ENCODE results near the gene FMN1.
"Not testable (repeated sequence)": the region's sequence is repeated elsewhere in the genome, so short reads cannot be mapped to it uniquely, and the experiment has no call there.

The FMN1 gene

DNA sequence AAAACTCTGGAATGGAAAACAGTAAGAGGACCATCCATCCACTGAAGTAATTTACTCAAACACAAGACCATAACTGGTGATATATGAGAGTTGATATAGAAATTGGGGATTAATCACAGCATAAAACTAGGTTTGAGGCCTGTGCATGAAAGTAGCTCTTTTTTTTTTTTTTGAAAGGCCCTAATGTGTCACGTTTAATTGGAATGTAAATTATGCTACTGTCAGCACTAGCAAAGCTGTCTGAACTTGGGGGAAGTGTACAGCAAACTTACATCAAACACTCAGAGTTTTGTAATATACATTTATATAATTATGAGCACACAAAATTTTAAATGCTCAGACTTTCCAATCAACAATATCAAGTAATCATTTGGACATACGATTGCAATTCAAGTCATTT, 322.6 kb downstream of the FMN1 start:
- DNase-seq, result no peak

DNA sequence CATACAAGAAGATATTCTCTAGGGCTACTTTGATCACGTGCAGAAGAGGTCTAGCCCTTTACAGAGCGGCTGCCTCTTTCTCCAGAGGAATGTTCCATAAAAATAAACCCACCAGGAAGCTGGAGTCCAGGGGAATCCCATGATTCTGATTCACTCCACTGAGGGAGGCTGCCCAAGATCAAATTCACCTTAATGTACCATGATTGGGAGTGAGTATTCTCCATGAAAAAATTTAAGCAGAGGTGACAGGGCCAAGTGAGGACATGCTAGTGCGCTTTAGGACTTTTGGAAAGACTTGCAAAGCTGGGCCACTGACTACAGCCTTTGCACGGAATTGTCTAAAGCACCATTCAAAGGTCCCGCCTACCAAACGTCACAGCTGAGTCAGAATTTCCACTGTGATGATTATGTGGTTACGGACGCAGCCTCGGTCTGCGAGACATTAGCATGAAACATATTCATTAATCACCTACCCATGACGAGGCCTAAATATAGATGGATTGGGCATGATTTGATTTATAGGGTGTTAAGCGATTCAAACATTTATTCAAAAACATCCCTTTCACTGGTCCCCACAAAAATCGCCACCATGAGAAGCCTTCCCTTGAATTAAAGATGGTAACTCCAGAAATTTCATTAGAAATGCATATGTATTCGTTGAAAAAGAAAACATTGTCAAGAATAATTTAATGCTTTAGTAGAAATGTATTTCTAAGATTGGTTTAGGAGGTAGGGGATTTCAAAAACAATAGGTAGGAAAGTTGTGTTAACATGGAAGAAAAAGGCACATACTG, 324.1 kb downstream of the FMN1 start:
- DNase-seq, result no peak

DNA sequence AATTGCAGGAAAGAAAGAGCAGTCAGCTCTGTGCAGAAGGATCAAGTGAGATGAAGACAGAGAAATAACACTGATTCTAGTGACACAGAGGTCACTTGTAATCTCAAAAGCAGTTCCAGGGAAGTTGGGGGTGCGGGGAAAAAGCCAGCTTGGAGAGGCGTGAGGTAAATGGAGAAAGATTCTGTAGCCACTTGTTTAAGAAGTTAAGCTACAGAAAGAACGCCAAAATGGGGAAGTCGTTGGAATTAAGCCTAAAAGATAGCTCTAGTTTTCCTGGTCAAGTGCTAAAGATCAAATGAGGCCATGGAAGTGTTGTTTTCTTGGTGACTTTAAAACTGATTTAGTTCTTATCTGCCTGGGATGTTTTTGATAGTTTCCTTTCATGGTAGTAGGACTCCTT, 324.7 kb downstream of the FMN1 start:
- no peak for DNase-seq

DNA sequence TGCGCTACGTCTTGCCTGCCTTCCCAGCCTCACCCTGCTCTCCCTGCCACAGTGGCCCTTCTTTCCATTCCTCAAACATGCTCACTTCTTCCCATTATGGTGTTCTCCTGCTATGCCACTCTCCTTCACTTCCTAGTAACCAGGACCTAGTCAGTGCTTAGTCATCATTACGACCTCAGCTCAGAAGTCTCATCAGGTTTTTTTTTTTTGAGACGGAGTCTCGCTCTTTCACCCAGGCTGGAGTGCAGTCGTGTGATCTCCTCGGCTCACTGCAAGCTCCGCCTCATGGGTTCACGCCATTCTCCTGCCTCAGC, 327.2 kb downstream of the FMN1 start:
- no peak for DNase-seq

DNA sequence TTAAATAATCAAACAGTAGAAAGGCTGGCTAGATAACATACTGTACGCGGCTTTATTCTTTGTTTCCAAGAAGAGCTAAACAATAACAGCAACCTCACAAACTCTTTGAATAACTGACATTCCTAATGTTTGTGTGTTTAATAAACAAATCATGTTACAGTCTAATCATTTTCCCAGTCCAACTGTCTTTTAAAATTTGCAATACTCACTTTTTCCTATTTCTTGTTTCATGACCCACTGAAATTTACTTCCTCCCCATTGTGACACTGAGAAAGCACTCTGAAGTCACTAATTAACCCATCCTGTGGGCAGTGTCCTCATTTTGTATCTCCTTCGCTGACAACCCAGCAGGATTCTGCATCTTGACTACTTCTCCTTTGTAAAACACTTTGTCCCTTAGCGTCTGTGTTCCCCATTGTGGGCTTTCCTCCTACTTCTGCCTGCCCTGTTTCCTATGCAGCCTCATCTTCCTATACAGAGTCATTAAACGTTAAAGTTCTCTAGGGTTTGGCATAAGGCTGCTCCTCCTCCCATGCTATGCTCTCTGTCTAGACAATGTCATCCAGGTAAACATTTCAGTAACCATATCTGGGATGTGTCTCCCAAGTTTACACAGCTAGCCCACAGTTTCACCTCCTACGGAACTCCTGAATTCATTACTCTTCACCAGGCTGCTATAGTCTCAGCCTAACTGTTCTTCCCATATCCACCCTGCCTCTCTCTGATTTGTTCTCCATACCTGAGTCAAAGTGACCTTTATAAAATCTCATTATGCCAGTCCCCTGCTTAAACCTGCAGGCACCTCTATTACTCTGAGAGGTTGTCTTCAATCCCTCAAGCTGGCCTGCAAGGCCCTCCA, 327.8 kb downstream of the FMN1 start:
- DNase-seq, result no peak

DNA sequence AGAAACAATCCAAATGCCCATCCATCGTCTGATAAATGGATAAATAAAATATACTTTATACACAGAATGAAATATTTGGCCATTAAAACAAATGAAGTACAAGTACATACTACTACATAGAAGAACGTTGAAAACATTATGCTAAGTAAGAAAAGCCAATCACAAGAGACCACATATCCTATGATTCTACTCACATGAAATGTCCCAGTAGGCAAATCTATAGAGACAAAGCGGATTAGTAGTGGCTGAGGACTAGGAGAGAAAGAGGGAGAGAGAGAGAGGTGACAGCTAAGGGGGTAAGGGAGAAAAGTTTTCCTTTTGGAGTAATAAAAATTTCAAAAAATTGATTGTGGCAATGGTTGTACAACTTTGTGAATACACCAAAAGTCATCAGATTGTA, 329.7 kb downstream of the FMN1 start:
- no peak for DNase-seq

DNA sequence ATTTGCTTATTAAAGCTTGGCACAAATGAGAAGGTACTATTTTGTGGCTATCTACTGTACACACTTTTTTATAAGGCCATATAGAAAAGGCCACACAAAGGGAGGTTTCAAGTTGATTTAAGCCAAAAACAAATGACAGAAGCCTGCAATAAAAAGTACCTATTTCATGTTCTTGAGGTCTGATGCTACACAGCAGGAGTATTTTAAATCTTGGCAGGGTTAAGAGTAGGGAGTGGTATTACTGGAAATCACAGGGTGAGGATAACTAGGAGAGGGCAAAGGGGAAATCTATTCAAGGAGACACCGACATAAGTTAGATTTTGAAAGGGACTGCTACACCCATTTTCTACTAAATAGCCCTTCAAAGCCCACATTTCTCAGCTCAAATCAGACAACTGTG, 330.5 kb downstream of the FMN1 start:
- no peak for DNase-seq

DNA sequence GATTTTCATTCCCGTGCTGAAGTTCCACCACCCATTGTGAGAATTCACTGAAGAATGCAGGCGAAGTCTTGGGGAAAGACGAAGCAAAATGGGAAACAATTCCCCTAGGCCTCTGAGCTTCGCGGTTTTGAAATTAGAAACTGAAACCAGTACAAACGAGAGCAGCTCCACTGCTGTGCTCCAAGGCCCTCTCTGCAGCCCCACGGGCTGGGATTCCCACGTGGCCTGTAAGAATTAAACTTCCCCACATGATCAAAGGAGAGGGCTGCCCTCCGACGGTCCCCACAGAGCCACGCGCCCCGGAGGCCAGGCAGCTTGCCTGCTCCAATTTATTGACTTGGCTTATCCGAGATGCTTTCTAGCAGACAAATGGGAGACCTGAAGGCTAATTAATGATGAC, 332.8 kb downstream of the FMN1 start:
- no peak for DNase-seq

DNA sequence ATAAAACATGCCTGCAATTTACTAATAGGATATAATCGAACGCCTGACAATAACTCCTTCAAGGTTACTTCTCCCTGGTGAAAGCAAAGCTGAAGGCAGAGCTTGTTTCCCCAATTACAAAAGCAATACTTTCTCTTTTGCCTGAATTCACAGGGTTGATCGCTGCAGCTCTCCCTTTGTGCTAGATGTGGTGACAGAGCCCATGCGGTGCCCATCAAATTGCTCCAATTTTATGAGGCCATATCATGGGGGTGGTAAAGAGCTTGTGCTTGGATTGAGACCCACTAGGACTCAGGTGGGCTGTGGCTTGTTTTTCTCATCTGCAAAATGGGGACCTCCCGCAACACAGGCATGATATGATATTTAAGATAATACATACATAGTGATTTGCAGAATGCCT, 333.3 kb downstream of the FMN1 start:
- no peak for DNase-seq

DNA sequence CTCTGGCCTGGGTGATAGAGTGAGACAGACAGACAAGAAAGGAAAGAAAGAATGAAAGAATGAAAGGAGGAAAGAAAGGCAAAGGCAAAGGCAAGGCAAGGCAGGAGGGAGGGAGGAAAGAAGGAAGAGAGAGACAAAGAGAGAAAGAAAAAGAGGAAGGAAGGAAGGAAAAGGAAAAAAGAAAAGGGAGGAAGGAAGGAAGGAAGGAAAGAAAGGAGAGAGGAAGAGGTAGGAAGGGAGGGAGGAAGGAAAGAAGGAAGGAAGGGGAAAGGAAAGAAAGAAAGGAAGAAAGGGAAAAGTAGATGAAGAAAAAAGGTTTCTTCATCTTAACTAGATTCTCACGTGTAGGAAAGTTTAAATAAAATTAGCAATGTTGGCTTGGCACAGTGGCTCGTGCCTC, 334.5 kb downstream of the FMN1 start:
- DNase-seq, result no peak

DNA sequence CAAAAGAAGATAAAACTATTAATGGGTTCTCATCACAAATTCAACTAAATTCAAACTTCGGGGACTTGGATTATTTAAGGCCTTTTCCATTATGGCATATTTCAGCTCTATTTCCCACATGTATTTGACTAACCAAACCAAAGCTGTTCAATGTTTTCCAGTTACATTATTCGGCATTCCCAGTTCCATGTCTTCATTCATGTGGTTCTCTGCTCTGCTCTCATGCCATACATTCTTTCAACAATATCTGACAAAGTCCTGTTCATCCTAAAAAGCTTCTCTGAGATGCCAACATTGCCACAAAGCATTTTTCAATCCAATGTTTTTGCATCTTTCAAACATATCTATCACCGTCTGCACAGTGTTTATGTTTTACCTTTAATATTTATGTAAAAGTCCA, 335.3 kb downstream of the FMN1 start:
- no peak for DNase-seq

DNA sequence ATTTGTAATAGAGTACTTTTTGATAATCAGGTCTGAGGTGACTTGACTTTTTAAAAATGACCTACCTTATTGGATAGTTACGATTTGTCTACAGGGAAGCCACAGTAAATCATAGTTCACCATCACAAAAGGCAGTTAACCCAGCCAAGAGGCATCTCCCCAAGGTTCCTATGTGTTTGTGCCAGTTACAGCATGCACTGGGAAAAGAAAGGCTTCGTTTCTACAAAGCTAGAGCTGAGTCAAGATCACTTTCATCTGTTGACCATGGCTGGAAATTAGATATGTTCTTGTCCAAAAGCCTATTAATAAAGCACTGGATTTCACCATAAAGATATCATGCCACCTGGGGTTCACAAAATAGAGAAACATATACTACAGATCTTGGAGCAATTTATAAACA, 336.8 kb downstream of the FMN1 start:
- DNase-seq, result no peak

DNA sequence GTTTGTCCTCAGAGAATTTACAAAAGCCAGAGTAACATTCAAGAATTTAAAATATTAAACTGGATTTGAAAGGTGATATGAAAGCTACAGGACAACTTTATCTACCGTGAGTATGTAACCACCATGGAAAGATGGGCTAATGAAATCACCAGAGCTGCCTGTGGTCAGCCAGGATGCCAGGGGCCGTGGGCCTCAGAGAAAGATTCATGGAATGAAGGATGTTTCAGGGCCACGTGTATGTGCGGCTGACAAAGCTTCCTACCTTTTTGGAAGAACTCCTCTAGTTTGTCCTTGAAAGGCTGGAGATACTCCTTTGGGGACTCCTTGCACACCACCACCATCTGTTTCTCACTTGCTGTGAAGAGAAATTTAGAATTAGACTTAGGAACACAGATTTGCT, 337.8 kb downstream of the FMN1 start:
- DNase-seq, result no peak

DNA sequence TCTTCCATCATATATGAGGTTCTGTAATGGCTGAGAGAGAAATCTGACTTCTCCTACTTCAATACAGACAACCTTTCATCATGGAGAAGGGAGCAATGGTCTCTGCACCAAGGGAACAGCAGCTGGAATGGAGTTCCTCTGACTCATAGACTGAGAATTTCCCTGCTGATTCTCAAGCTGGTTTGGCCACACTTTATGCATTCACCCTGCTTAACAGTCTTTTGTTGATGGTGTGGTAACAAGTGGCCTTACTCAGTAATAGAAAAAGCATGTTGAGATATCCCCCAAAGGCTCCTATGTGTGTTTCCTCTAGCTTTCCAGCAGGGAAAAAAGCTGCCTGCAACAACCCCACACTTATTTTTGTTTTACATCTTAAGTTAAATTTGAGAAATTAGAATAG, 338.6 kb downstream of the FMN1 start:
- no peak for DNase-seq

DNA sequence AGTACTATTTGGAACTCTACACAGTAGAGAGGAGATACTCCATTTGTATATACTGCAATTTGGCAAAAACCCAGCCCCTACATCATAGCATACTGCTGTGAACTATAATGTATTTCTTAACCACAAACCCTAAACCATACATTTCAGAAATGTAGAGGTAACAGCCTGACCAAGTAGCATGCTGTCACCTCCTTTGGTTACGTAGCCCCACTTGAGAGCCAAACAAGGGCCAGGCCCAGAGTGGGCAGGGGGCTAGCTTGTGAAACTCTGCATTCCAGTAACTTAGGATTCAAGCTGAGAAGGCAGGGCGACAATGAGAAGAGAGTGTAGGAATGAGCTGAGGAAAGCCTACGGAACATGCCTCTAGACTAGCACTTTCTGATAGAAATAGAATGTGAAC, 340.9 kb downstream of the FMN1 start:
- DNase-seq, result no peak

DNA sequence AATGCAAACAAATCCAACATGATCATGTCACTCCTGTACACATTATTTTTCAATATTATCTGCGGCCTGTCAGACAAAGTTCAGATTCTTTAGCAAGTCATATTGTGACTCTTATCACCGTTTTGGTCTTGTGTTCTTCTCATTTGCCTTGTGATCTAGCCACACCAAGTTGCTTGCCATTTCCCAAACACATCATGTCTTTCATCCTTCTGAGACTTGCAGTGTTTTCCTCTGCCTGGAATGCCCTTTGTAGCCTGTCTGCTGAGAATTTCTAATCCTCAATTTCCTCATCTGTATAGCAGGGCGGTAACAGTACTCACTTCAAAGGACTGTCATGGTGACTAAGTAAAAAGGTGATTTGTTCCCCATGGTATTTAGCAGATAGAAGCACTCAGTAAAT, 341.7 kb downstream of the FMN1 start:
- no peak for DNase-seq

DNA sequence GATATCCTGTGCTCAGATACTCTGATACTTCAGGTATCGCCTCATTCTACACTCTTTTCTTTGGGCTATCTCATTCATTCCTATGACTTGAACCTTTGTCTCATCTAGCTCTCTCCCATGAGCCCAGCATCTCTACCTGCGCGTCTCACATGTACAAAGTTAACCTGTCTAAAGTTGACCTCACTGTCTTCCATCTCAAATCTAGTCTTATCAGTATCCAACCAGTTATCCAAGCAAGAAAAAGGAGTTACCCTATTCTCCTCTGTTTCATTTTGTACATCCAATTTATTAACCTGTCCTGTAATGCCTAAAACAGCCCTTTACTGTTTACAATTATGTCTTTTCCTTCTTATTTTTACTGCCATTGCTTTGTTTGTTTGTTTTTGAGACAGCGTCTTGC, 342.5 kb downstream of the FMN1 start:
- no peak for DNase-seq

DNA sequence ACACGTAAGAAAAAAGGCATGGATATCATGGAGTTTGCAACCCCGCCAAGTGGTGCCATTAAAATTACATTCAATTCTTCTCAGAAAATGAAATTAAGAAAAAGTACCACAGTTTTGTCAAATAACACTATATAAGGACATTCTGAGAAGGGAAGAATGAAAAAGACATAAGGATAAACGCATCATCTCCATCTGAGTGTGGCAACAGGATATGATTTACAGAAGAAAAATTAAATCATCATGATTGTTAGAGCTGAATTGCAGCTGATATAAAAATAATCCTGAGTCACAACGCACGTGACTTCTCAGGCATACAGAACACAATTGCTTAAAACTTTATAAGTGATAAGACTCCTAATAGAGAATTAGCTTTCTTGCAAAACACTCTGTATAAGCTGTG, 342.9 kb downstream of the FMN1 start:
- DNase-seq, result no peak

DNA sequence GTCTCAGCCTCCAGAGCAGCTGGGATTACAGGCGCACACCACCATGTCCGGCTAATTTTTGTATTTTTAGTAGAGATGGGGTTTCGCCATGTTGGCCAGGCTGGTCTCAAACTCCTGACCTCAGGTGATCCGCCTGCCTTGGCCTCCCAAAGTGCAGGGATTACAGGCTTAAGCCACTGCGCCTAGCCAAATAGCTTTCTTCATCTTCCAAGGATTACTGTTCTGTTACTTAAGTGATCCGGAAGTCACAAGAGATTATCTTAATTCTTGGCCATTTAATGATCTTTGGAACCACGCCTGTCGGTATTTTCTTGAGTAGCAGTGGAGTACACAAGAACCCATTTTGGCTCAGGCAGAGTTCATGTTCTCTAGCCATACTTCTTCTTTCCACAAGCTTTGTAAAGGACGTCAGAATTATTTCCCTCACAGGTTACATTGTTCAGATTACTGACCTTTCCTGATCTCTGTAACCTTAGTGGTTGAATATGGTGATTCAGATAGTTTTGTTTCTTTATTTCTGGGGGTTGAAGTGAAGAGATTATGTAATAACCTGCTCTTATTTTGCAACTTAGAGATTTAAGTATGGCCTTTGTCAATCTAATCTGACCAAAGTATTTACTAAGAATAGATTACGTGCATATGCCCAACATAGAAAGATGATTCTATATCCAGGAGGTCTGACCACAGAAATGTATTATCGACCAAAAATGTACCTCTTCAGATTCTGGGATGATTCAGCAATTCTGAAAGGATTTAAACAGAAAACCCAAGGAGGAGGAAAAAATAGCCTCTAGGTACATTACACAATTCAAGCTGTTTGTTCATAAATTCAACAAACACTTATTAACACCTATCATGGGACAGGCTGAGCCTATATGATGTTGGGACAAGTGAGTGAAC, 344.5 kb downstream of the FMN1 start:
- DNase-seq, result no peak

DNA sequence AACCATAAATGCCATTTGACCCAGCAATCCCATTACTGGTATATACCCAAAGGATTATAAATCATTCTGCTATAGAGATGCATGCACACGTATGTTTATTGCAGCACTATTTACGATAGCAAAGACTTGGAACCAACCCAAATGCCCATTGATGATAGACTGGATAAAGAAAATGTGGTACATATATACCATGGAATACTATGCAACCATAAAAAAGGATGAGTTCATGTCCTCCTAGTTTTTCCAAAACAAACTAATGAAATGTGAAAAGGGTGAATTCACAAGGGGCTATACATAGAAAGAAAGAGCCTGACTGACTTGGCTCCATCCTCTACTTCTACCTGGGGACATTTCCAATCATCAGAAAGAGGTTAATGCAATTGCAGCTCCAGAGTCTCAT, 347.8 kb downstream of the FMN1 start:
- not testable (repeated sequence) for DNase-seq

DNA sequence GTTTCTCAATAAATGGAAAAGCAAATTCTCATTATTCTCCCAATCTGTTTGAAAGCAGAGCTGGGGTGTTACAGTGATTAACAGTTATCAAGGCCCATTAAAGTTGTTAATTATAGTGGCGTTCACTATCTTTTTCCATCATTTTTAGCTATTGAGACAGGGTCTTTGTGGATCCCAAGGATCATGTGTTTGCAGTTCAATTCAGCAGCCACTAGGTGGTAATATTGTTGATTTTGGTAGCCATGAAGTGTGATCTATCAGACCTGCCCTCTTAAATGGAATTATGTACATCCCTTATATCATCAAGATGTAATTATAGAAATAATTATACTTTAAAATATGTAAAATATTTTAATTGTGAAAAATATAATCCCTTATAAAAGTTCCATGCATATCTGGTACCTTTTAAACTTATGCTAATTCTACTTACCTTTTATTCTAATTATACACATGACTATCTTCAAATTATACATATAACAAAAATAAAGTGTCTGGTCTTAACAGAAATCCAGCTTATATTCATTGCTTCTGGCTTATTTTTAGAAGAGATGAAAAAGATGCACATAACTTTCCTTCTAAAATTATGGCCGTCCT, 350.3 kb downstream of the FMN1 start:
- DNase-seq, result no peak

DNA sequence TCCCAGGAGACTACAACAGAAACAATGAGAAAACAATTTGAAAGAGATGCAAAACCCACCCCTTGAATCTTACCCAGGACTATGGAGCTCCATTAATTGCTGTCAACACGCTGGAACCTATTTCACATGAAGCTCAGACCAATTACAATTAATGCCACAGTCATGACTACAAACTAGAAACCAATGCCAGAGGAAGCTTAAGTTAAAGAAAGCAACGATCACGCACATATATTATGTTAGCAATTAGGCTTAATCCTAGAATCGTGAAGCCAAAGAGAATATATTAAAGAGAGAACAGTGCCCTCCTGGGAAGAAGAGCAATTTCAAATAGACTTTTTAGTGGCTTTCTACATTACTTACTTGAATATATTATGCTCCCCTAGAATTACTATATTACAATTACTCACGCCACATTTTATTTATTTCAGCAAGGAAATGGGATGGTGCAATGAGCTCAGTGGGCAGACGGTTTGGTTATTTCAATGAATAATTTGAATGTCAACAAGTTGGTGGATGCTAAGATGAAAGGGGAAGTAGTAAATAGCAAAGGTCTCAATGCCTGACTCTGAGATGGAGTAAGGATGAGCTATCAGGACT, 351.2 kb downstream of the FMN1 start:
- no peak for DNase-seq

DNA sequence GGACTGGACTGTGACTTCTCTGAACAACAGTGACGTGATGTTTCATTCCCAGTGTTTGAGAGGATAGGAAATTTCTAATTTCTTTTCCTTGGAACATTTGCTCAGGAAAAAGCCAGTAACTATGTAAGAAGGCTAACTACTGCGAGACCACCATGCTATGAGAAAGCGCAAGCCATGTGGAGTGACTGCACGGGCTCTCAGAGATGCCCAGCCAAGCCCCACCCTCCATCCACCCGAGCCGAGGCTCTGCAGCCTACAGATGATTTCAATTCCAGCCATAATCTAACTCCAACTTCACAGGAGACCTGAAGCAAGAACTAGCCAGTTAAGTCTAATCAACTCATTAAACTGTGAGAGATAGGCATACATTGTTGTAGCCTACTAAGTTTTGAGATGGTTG, 352.4 kb downstream of the FMN1 start:
- DNase-seq, result no peak

All from KG1 (cell line).